Measurements from ENCODE around the gene RASSF5. TPM values are rescaled to one million over a fixed set of nuclear protein-coding genes. Genes with fewer than 3 reads are reported as not detected.

RASSF5 gene
- total and polyA plus RNA-seq, 9 of the 15 experiments (the other 6 are each of a cell fraction or from before 2014, with no cell fraction given): 6.1 to 41.0 (median 25.2) TPM

GRCh38 chr1:206612129-206612876 is 105.0 kb downstream of the RASSF5 start, which contains the start of gene EIF2D (continued):
- TF ChIP-seq PPARD (CRISPR knock-in tag; IDR thresholded peaks at IDR 0.05): no peak
- TF ChIP-seq POLR2A (conservative IDR thresholded peaks at IDR 0.05): peak; percentile 99
- TF ChIP-seq IFI16 (CRISPR knock-in tag; IDR thresholded peaks at IDR 0.05): no peak
- TF ChIP-seq, protein P1, sequence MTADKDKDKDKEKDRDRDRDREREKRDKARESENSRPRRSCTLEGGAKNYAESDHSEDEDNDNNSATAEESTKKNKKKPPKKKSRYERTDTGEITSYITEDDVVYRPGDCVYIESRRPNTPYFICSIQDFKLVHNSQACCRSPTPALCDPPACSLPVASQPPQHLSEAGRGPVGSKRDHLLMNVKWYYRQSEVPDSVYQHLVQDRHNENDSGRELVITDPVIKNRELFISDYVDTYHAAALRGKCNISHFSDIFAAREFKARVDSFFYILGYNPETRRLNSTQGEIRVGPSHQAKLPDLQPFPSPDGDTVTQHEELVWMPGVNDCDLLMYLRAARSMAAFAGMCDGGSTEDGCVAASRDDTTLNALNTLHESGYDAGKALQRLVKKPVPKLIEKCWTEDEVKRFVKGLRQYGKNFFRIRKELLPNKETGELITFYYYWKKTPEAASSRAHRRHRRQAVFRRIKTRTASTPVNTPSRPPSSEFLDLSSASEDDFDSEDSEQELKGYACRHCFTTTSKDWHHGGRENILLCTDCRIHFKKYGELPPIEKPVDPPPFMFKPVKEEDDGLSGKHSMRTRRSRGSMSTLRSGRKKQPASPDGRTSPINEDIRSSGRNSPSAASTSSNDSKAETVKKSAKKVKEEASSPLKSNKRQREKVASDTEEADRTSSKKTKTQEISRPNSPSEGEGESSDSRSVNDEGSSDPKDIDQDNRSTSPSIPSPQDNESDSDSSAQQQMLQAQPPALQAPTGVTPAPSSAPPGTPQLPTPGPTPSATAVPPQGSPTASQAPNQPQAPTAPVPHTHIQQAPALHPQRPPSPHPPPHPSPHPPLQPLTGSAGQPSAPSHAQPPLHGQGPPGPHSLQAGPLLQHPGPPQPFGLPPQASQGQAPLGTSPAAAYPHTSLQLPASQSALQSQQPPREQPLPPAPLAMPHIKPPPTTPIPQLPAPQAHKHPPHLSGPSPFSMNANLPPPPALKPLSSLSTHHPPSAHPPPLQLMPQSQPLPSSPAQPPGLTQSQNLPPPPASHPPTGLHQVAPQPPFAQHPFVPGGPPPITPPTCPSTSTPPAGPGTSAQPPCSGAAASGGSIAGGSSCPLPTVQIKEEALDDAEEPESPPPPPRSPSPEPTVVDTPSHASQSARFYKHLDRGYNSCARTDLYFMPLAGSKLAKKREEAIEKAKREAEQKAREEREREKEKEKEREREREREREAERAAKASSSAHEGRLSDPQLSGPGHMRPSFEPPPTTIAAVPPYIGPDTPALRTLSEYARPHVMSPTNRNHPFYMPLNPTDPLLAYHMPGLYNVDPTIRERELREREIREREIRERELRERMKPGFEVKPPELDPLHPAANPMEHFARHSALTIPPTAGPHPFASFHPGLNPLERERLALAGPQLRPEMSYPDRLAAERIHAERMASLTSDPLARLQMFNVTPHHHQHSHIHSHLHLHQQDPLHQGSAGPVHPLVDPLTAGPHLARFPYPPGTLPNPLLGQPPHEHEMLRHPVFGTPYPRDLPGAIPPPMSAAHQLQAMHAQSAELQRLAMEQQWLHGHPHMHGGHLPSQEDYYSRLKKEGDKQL (CRISPR knock-in tag; IDR thresholded peaks at IDR 0.05; ENCODE audit: borderline replicate concordance): peak; percentile 95; the same call in 1 of the 2 replicates
- TF ChIP-seq, protein P2, sequence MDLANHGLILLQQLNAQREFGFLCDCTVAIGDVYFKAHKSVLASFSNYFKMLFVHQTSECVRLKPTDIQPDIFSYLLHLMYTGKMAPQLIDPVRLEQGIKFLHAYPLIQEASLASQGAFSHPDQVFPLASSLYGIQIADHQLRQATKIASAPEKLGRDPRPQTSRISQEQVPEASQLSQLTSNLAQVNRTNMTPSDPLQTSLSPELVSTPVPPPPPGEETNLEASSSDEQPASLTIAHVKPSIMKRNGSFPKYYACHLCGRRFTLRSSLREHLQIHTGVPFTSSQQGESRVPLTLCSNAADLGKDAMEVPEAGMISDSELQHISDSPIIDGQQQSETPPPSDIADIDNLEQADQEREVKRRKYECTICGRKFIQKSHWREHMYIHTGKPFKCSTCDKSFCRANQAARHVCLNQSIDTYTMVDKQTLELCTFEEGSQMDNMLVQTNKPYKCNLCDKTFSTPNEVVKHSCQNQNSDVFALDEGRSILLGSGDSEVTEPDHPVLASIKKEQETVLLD (IDR thresholded peaks at IDR 0.05): peak; percentile 95
- TF ChIP-seq CCAR2 (IDR thresholded peaks at IDR 0.05; ENCODE audit: low read depth, low read length): no peak
- TF ChIP-seq MTA3 (IDR thresholded peaks at IDR 0.05; ENCODE audit: borderline replicate concordance): peak; percentile 96
- TF ChIP-seq SAFB (IDR thresholded peaks at IDR 0.05; ENCODE audit: borderline replicate concordance, low read depth, low read length): 0 out of 2 replicates have a peak, but pooled peaks have one; percentile 41
- no peak for TF ChIP-seq ZNF551 (CRISPR knock-in tag; IDR thresholded peaks at IDR 0.05)
- TF ChIP-seq E2F6 (IDR thresholded peaks at IDR 0.05; ENCODE audit: borderline replicate concordance in 1 of 2, extremely low read depth in 1 of 2, insufficient read depth in 1 of 2, insufficient read length in 1 of 2, low read depth in 1 of 2, low read length in 1 of 2, poor library complexity in 1 of 2, severe bottlenecking in 1 of 2): peak; percentile 61 to 80
- TF ChIP-seq, protein P3, sequence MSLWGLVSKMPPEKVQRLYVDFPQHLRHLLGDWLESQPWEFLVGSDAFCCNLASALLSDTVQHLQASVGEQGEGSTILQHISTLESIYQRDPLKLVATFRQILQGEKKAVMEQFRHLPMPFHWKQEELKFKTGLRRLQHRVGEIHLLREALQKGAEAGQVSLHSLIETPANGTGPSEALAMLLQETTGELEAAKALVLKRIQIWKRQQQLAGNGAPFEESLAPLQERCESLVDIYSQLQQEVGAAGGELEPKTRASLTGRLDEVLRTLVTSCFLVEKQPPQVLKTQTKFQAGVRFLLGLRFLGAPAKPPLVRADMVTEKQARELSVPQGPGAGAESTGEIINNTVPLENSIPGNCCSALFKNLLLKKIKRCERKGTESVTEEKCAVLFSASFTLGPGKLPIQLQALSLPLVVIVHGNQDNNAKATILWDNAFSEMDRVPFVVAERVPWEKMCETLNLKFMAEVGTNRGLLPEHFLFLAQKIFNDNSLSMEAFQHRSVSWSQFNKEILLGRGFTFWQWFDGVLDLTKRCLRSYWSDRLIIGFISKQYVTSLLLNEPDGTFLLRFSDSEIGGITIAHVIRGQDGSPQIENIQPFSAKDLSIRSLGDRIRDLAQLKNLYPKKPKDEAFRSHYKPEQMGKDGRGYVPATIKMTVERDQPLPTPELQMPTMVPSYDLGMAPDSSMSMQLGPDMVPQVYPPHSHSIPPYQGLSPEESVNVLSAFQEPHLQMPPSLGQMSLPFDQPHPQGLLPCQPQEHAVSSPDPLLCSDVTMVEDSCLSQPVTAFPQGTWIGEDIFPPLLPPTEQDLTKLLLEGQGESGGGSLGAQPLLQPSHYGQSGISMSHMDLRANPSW (CRISPR knock-in tag; IDR thresholded peaks at IDR 0.05): peak; percentile 73; the same call in 1 of the 2 replicates
- TF ChIP-seq GTF2F1 (IDR thresholded peaks at IDR 0.05; ENCODE audit: low read depth, low read length): peak; percentile 92
- peak; percentile 75 for TF ChIP-seq E2F3 (CRISPR knock-in tag; IDR thresholded peaks at IDR 0.05)
- no peak for TF ChIP-seq ZNF764 (CRISPR knock-in tag; IDR thresholded peaks at IDR 0.05; ENCODE audit: low read depth)
- TF ChIP-seq FOXJ2 (tag; IDR thresholded peaks at IDR 0.05): peak; percentile 91
- TF ChIP-seq SOX6 (IDR thresholded peaks at IDR 0.05): peak; percentile 82

Data from K562 (cell line).